ENCODE data around the gene IGLL5.

The IGLL5 gene

GRCh38 chr22:22879675-22880155 is 7.9 kb upstream of the IGLL5 start:
- TF ChIP-seq EZH2phosphoT487 (IDR thresholded peaks at IDR 0.05; ENCODE audit: borderline replicate concordance, low read length): no peak
- no peak for TF ChIP-seq CTCF (IDR thresholded peaks at IDR 0.05; ENCODE audit: low read depth, low read length, poor library complexity, severe bottlenecking)
- Histone ChIP-seq H3K36me3 (ENCODE audit: control insufficient read depth, low read length) (no peaks in the 10 kb centered on the region), H4K20me1 (ENCODE audit: control insufficient read depth, insufficient read depth, low read depth, low read length) (no peaks in the 10 kb centered on the region), H3K4me3 (ENCODE audit: low read length) (no peak overlapping the region), H3K9me2 (replicated peaks; ENCODE audit: control insufficient read depth, low read length) (no peaks in the 10 kb centered on the region), H3K27ac (ENCODE audit: low read depth, low read length) (no peak overlapping the region), H3F3A (ENCODE audit: control insufficient read depth, insufficient read depth) (no peaks in the 10 kb centered on the region), H3K79me2 (ENCODE audit: control insufficient read depth, low read length) (no peaks in the 10 kb centered on the region), H3K27me3 (ENCODE audit: control insufficient read depth, low read length) (no peaks in the 10 kb centered on the region), H3K4me2 (ENCODE audit: low read length) (no peak overlapping the region), H3K4me1 (ENCODE audit: control insufficient read depth, low read length) (no peaks in the 10 kb centered on the region), H3K9me3 (ENCODE audit: control insufficient read depth, insufficient read depth, low read length) (no peaks in the 10 kb centered on the region)

GRCh38 chr22:22880645-22881044 is 7.0 kb upstream of the IGLL5 start:
- Histone ChIP-seq H3K9me2 (replicated peaks; ENCODE audit: control insufficient read depth, low read length) (no peaks in the 10 kb centered on the region), H3K9me3 (ENCODE audit: control insufficient read depth, insufficient read depth, low read length) (no peaks in the 10 kb centered on the region), H3K4me1 (ENCODE audit: control insufficient read depth, low read length) (no peaks in the 10 kb centered on the region), H3K27ac (ENCODE audit: low read depth, low read length) (no peak overlapping the region), H3K79me2 (ENCODE audit: control insufficient read depth, low read length) (no peaks in the 10 kb centered on the region), H3K4me3 (ENCODE audit: low read length) (no peak overlapping the region), H3F3A (ENCODE audit: control insufficient read depth, insufficient read depth) (no peaks in the 10 kb centered on the region), H3K36me3 (ENCODE audit: control insufficient read depth, low read length) (no peaks in the 10 kb centered on the region), H3K4me2 (ENCODE audit: low read length) (no peak overlapping the region), H3K27me3 (ENCODE audit: control insufficient read depth, low read length) (no peaks in the 10 kb centered on the region), H4K20me1 (ENCODE audit: control insufficient read depth, insufficient read depth, low read depth, low read length) (no peaks in the 10 kb centered on the region)
- TF ChIP-seq CTCF (IDR thresholded peaks at IDR 0.05; ENCODE audit: low read depth, low read length, poor library complexity, severe bottlenecking) (no peak), EZH2phosphoT487 (IDR thresholded peaks at IDR 0.05; ENCODE audit: borderline replicate concordance, low read length) (no peak)

- Histone ChIP-seq H3K4me1 (ENCODE audit: control insufficient read depth, low read length) (no peaks in the 10 kb centered on the region), H3K9me2 (replicated peaks; ENCODE audit: control insufficient read depth, low read length) (no peaks in the 10 kb centered on the region), H3K4me3 (ENCODE audit: low read length) (no peak overlapping the region), H3K27me3 (ENCODE audit: control insufficient read depth, low read length) (no peaks in the 10 kb centered on the region), H4K20me1 (ENCODE audit: control insufficient read depth, insufficient read depth, low read depth, low read length) (no peaks in the 10 kb centered on the region), H3K79me2 (ENCODE audit: control insufficient read depth, low read length) (no peaks in the 10 kb centered on the region), H3F3A (ENCODE audit: control insufficient read depth, insufficient read depth) (no peaks in the 10 kb centered on the region), H3K9me3 (ENCODE audit: control insufficient read depth, insufficient read depth, low read length) (no peaks in the 10 kb centered on the region), H3K27ac (ENCODE audit: low read depth, low read length) (no peak overlapping the region), H3K36me3 (ENCODE audit: control insufficient read depth, low read length) (no peaks in the 10 kb centered on the region), H3K4me2 (ENCODE audit: low read length) (no peak overlapping the region)
- TF ChIP-seq CTCF (IDR thresholded peaks at IDR 0.05; ENCODE audit: low read depth, low read length, poor library complexity, severe bottlenecking): no peak
- no peak for TF ChIP-seq EZH2phosphoT487 (IDR thresholded peaks at IDR 0.05; ENCODE audit: borderline replicate concordance, low read length)
Measured at GRCh38 chr22:22881116-22882000, 6.3 kb upstream of the IGLL5 start.

Measured in DOHH2 (cell line).